Right atrium auricular region (tissue), 2 donors: Measurements from ENCODE around the gene ARHGAP32. TPM values are rescaled to one million over a fixed set of nuclear protein-coding genes. Genes with fewer than 3 reads are reported as not detected.

Experiments
- DNase-seq: peaks from one replicate; pipeline ENCODE4 v3.0.0-alpha.2; 2019; ENCODE audit warnings: low spot score
- H3K27ac ChIP-seq, 2 donors: fragments of 200-600 bp; sonication (generic); 1 replicate in 1 of 2; 2 replicates in 1 of 2; pipeline ENCODE4 v1.5.1; 2016 to 2019
- H3K27me3 ChIP-seq, 2 donors: fragments of 200-600 bp; sonication (generic); one replicate each; pipeline versions ENCODE4 v1.5.1 to v1.6.0; 2017 to 2019
- H3K36me3 ChIP-seq: fragments of 200-600 bp; sonication (generic); one replicate; pipeline ENCODE4 v1.5.1; 2016
- H3K4me1 ChIP-seq, 2 donors: fragments of 200-600 bp; sonication (generic); one replicate each; pipeline versions ENCODE4 v1.5.1 to v1.6.0; 2017 to 2019
- H3K4me3 ChIP-seq, 2 donors: fragments of 200-600 bp; sonication (generic); 1 replicate in 1 of 2; 2 replicates in 1 of 2; pipeline ENCODE4 v1.5.1; 2017 to 2019; ENCODE audit warnings: mild to moderate bottlenecking in 1 of 2, moderate library complexity in 1 of 2
- H3K9me3 ChIP-seq, 2 donors: fragments of 200-600 bp; sonication (generic); one replicate each; pipeline ENCODE4 v1.5.1; 2019
- total RNA-seq, 2 donors: library from RNA; depleted of rRNA; stranded (reverse); fragments of >200 nt; gene quantifications; one replicate each; pipeline ENCODE4 v1.1.0, GENCODE V29; 2016
- TF ChIP-seq, protein P1 (sequence below), 2 donors: fragments of 200-600 bp; sonication (generic); IDR thresholded peaks; one replicate each; pipeline ENCODE4 v1.5.1; 2019; ENCODE audit warnings: antibody characterized with exemption in 2 of 2

The ARHGAP32 gene
- total RNA-seq, 2 donors from 2014 or later, result 5.2 to 10.5 TPM

DNA sequence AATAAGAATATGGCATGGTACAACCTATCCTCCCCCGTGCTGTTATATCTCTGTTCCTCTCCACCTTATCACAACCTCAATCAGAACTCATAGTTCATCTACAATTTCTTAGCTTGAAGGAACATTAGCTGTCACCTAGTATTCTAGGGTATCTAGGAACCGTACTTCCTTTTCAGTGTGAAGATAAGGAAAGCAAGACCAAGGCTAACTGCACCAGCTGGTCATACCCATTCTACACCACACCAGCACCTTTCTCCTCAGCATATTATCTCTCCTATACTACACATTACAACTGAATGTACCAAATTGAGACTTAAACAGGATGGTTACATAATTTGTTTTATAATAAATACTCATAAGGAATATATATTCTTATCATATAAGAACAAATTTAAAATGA is 73.1 kb downstream of the ARHGAP32 start:
- Histone ChIP-seq H3K9me3 (no peaks in the 10 kb centered on the region), H3K27ac (no peak overlapping the region), H3K27me3 (no peaks in the 10 kb centered on the region), H3K4me3 (no peak overlapping the region), H3K4me1 (no peaks in the 10 kb centered on the region), H3K36me3 (no peaks in the 10 kb centered on the region)
- TF ChIP-seq, protein P1, sequence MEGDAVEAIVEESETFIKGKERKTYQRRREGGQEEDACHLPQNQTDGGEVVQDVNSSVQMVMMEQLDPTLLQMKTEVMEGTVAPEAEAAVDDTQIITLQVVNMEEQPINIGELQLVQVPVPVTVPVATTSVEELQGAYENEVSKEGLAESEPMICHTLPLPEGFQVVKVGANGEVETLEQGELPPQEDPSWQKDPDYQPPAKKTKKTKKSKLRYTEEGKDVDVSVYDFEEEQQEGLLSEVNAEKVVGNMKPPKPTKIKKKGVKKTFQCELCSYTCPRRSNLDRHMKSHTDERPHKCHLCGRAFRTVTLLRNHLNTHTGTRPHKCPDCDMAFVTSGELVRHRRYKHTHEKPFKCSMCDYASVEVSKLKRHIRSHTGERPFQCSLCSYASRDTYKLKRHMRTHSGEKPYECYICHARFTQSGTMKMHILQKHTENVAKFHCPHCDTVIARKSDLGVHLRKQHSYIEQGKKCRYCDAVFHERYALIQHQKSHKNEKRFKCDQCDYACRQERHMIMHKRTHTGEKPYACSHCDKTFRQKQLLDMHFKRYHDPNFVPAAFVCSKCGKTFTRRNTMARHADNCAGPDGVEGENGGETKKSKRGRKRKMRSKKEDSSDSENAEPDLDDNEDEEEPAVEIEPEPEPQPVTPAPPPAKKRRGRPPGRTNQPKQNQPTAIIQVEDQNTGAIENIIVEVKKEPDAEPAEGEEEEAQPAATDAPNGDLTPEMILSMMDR (IDR thresholded peaks at IDR 0.05), result no peak
- DNase-seq, result no peak

- H3K36me3 ChIP-seq, result no peaks in the 10 kb centered on the region
- TF ChIP-seq, protein P1 (IDR thresholded peaks at IDR 0.05), result peak; percentile 81 to 89
- H3K4me3 ChIP-seq, result no peak overlapping the region
- DNase-seq, result no peak
- no peaks in the 10 kb centered on the region for H3K27me3 ChIP-seq
- H3K4me1 ChIP-seq, result no peaks in the 10 kb centered on the region
- no peaks in the 10 kb centered on the region for H3K9me3 ChIP-seq
- no peak overlapping the region for H3K27ac ChIP-seq
Measured at GRCh38 chr11:129117595-129118350, 74.4 kb downstream of the ARHGAP32 start.

DNA sequence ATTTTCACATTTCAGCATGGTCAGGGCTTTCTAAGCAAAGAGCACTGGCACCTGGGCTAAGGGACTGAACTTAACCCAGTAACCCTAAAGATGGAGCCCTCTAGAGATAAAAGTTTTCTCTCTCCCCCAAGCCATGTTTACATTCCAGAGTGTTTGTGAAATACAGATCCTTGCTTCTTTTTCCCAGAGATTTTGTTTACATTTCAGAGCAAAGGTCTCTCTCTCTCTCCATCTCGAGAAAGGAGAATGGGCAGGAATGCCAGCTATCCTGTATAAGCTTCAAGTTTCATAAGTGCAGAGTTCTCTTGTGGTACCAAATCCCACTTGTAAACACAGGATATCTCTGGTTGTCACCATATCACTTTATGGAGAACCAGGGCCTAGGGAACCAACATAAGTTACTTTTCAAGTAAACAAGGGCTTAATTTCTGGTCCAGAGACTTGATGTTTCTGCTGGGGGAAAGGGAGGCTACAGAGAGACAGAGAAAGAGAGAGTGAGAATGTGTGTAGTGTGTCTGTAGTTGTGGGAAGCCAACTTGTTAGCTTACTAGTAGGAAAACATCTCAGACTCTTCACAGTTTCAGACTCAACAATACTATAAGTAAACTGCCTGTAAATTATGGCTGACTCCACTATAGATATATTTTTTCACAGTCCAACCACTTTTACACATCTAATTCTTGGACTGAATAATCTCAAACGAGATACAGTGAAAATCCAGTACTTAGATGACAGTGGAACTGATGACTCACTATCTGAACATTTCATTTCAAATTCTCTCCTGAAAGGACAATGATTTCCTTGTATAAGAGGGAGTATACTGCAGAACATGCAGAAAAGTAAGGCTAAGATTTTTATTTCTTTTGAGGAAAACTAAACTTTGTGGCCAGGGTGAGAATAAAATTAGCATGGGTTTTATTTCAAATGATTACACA is 76.2 kb downstream of the ARHGAP32 start:
- no peaks in the 10 kb centered on the region for H3K36me3 ChIP-seq
- no peaks in the 10 kb centered on the region for H3K4me1 ChIP-seq
- H3K27ac ChIP-seq, result no peak overlapping the region
- H3K27me3 ChIP-seq, result no peaks in the 10 kb centered on the region
- H3K9me3 ChIP-seq, result no peaks in the 10 kb centered on the region
- DNase-seq, result no peak
- TF ChIP-seq, protein P1 (IDR thresholded peaks at IDR 0.05), result no peak
- H3K4me3 ChIP-seq, result no peak overlapping the region

DNA sequence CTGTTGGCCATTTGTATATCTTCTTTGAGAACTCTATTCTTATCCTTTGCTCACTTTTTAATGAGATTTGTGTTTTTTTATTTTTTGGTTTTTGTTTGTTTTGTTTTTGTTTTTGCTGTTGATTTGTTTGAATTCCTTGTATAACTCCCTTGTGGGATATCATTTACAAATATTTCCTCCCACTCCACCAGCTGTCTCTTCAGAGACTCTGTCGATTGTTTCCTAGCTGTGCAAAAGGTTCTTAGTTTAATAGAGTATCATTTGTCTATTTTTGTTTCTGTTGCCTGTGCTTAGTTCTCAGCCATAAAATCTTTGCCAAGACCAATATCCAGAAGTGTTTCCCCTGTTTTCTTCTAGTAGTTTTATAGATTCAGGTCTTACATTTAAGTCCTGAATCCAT is 82.4 kb downstream of the ARHGAP32 start:
- H3K4me3 ChIP-seq, result no peak overlapping the region
- H3K4me1 ChIP-seq, result no peaks in the 10 kb centered on the region
- H3K9me3 ChIP-seq, result peaks cover 0 to 15% of the 10 kb centered on the region in 2 donors
- TF ChIP-seq, protein P1 (IDR thresholded peaks at IDR 0.05), result no peak
- H3K27ac ChIP-seq, result no peak overlapping the region
- no peak for DNase-seq
- H3K36me3 ChIP-seq, result no peaks in the 10 kb centered on the region
- no peaks in the 10 kb centered on the region for H3K27me3 ChIP-seq

GRCh38 chr11:129106788-129107187 is 85.3 kb downstream of the ARHGAP32 start:
- Histone ChIP-seq H3K4me1 (no peaks in the 10 kb centered on the region), H3K27ac (no peak overlapping the region), H3K4me3 (no peak overlapping the region), H3K36me3 (no peaks in the 10 kb centered on the region), H3K27me3 (no peaks in the 10 kb centered on the region), H3K9me3 (peaks cover 0 to 29% of the 10 kb centered on the region in 2 donors)
- no peak for DNase-seq
- TF ChIP-seq, protein P1 (IDR thresholded peaks at IDR 0.05), result no peak
